ENCODE measurements around the gene PRKD1.

The PRKD1 gene

DNA sequence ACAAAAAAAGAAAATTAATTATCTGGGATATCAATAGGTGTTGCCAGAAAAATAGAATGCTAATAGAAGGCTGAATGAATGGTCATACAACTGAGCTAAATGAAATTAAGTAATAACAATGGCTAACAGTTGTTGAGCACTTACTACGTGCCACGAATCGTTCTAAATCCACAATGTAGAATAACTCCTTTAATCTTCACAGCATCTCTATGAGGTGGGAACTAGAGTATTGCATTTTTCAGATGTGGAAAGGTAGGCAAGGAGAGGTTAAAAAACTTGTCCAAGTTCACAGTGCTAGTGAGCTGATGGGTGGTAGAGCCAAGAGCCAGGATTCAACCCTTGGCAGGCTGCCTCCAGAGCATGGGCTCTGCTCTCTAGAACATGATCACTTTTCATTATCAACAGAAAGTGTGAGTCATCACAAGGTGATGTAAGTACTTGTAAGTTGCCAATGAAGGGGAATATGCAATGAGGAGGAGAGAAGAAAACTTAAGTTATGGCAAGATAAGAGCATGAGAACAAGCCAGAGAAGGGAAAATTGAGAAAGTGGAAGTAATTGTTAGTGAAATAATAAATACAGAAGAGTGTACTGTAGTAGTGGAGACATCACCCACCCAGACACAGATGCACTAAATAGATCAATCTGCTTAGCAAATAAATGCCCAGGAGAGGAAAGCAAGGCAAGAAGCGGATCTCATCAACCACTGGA lies 122.1 kb downstream of the PRKD1 start:
- H3K27me3 ChIP-seq (ENCODE audit: control insufficient read depth, insufficient read depth, low read length) = no peaks in the 10 kb centered on the region
- no peaks in the 10 kb centered on the region for H3K9me3 ChIP-seq (ENCODE audit: control insufficient read depth, insufficient read depth, low read length)
- no peak overlapping the region for H3K9ac ChIP-seq (ENCODE audit: low read depth, low read length)
- H3K4me1 ChIP-seq (ENCODE audit: control insufficient read depth, insufficient read depth, low read length) = peaks cover 14% of the 10 kb centered on the region
- no peak overlapping the region for H3K4me3 ChIP-seq (ENCODE audit: low read depth, low read length)
- no peaks in the 10 kb centered on the region for H3K36me3 ChIP-seq (ENCODE audit: control insufficient read depth, insufficient read depth, low read length)

GRCh38 chr14:29804481-29805266 lies 123.0 kb downstream of the PRKD1 start:
- no peak overlapping the region for H3K9ac ChIP-seq (ENCODE audit: low read depth, low read length)
- no peak overlapping the region for H3K4me3 ChIP-seq (ENCODE audit: low read depth, low read length)
- H3K36me3 ChIP-seq (ENCODE audit: control insufficient read depth, insufficient read depth, low read length) = no peaks in the 10 kb centered on the region
- no peaks in the 10 kb centered on the region for H3K9me3 ChIP-seq (ENCODE audit: control insufficient read depth, insufficient read depth, low read length)
- no peaks in the 10 kb centered on the region for H3K27me3 ChIP-seq (ENCODE audit: control insufficient read depth, insufficient read depth, low read length)
- H3K4me1 ChIP-seq (ENCODE audit: control insufficient read depth, insufficient read depth, low read length) = peaks cover 14% of the 10 kb centered on the region

DNA sequence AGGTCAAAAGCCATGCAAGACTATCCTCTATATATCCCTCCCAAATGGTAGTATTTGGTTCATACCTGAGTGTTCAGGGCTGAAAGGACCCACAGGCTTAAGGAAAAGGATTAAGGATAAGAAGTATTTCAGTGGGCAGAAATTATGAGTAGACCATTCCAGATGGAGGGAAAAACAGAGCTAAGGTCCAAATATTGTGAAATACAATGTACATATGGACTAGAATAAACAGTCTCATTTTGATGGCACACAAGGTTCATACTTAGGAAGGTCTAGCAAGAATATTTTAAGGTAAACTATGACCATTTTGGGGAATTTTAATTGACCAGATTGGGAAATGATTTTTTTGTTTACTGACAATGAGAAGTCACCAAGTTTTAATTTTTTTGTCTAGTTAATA lies 124.6 kb downstream of the PRKD1 start:
- no peak overlapping the region for H3K4me3 ChIP-seq (ENCODE audit: low read depth, low read length)
- H3K4me1 ChIP-seq (ENCODE audit: control insufficient read depth, insufficient read depth, low read length) = peaks cover 22% of the 10 kb centered on the region

DNA sequence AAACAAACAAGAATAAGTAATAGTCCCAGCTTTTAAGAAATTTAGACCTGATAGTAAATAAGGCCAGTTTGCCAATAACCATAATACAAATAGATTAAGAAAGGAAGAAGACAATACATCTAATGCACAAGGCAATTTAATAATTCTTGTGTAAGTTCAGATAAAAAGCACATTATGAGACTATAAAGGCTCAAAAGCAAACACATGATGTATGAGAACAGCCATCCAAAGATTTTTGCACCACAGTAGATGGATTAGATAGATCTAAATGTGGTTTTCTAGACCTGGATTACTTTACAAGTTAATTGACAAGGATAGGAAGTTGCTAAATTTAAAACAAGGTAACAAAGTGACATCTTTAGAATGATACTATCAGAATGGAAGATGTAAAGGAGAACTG lies 125.4 kb downstream of the PRKD1 start:
- Histone ChIP-seq H3K4me1 (ENCODE audit: control insufficient read depth, insufficient read depth, low read length) (peaks cover 22% of the 10 kb centered on the region), H3K36me3 (ENCODE audit: control insufficient read depth, insufficient read depth, low read length) (no peaks in the 10 kb centered on the region), H3K9ac (ENCODE audit: low read depth, low read length) (no peak overlapping the region), H3K27me3 (ENCODE audit: control insufficient read depth, insufficient read depth, low read length) (no peaks in the 10 kb centered on the region), H3K9me3 (ENCODE audit: control insufficient read depth, insufficient read depth, low read length) (no peaks in the 10 kb centered on the region), H3K4me3 (ENCODE audit: low read depth, low read length) (no peak overlapping the region)

More for the DNA sequence above, 124.6 kb downstream of the PRKD1 start:
- no peaks in the 10 kb centered on the region for H3K36me3 ChIP-seq (ENCODE audit: control insufficient read depth, insufficient read depth, low read length)
- no peak overlapping the region for H3K9ac ChIP-seq (ENCODE audit: low read depth, low read length)
- no peaks in the 10 kb centered on the region for H3K9me3 ChIP-seq (ENCODE audit: control insufficient read depth, insufficient read depth, low read length)
- no peaks in the 10 kb centered on the region for H3K27me3 ChIP-seq (ENCODE audit: control insufficient read depth, insufficient read depth, low read length)

DNA sequence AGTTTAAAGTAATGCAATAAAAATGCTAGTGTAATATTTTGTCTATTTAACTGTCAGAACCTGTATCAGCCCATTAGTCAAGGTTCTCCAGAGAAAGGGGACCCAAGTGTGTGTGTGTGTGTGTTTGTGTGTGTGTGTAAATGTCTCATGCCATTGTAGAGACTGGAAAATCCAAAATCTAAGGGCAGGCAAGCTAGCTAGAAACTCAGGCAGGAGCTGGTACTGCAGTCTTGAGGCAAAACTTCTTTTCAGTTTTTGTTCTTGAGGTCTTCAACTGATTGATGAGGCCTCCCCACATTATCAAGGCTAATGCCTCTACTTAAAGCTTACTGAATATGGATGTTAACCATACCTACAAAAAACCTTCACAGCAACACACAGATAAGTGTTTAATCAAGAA lies 126.7 kb downstream of the PRKD1 start:
- H3K36me3 ChIP-seq (ENCODE audit: control insufficient read depth, insufficient read depth, low read length) = no peaks in the 10 kb centered on the region
- no peak overlapping the region for H3K9ac ChIP-seq (ENCODE audit: low read depth, low read length)
- H3K27me3 ChIP-seq (ENCODE audit: control insufficient read depth, insufficient read depth, low read length) = no peaks in the 10 kb centered on the region
- H3K4me1 ChIP-seq (ENCODE audit: control insufficient read depth, insufficient read depth, low read length) = peaks cover 16% of the 10 kb centered on the region
- no peak overlapping the region for H3K4me3 ChIP-seq (ENCODE audit: low read depth, low read length)
- H3K9me3 ChIP-seq (ENCODE audit: control insufficient read depth, insufficient read depth, low read length) = no peaks in the 10 kb centered on the region

- H3K4me3 ChIP-seq (ENCODE audit: low read depth, low read length) = no peak overlapping the region
- H3K36me3 ChIP-seq (ENCODE audit: control insufficient read depth, insufficient read depth, low read length) = no peaks in the 10 kb centered on the region
- no peak overlapping the region for H3K9ac ChIP-seq (ENCODE audit: low read depth, low read length)
- peaks cover 8% of the 10 kb centered on the region for H3K4me1 ChIP-seq (ENCODE audit: control insufficient read depth, insufficient read depth, low read length)
- H3K27me3 ChIP-seq (ENCODE audit: control insufficient read depth, insufficient read depth, low read length) = no peaks in the 10 kb centered on the region
- no peaks in the 10 kb centered on the region for H3K9me3 ChIP-seq (ENCODE audit: control insufficient read depth, insufficient read depth, low read length)
These were observed 128.1 kb downstream of the PRKD1 start for GRCh38 chr14:29799464-29800095.

DNA sequence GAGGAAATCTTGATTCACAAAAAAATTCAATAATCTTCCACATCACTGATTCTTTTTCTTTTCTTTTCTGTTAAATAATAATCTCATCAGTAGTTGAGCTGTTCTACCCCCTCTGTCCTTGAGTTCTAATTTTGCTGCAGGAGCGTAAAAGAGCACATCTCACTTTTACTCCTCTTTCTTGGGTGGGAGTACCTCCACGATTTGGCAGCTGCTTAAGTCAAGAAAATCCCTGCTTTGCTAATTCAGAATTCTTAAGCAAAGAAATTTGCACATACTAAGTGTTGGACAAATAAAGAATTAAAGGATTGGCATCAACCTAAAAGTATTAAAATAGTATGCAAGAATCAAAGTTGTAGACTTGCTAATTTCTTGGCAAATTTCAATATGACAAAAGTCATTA lies 128.8 kb downstream of the PRKD1 start:
- H3K4me1 ChIP-seq (ENCODE audit: control insufficient read depth, insufficient read depth, low read length) = peaks cover 8% of the 10 kb centered on the region
- H3K27me3 ChIP-seq (ENCODE audit: control insufficient read depth, insufficient read depth, low read length) = no peaks in the 10 kb centered on the region
- no peak overlapping the region for H3K4me3 ChIP-seq (ENCODE audit: low read depth, low read length)
- H3K36me3 ChIP-seq (ENCODE audit: control insufficient read depth, insufficient read depth, low read length) = no peaks in the 10 kb centered on the region
- H3K9me3 ChIP-seq (ENCODE audit: control insufficient read depth, insufficient read depth, low read length) = no peaks in the 10 kb centered on the region
- H3K9ac ChIP-seq (ENCODE audit: low read depth, low read length) = no peak overlapping the region

GRCh38 chr14:29798108-29798663 lies 129.5 kb downstream of the PRKD1 start:
- Histone ChIP-seq H3K36me3 (ENCODE audit: control insufficient read depth, insufficient read depth, low read length) (no peaks in the 10 kb centered on the region), H3K4me1 (ENCODE audit: control insufficient read depth, insufficient read depth, low read length) (peaks cover 8% of the 10 kb centered on the region), H3K9ac (ENCODE audit: low read depth, low read length) (no peak overlapping the region), H3K4me3 (ENCODE audit: low read depth, low read length) (no peak overlapping the region), H3K27me3 (ENCODE audit: control insufficient read depth, insufficient read depth, low read length) (no peaks in the 10 kb centered on the region), H3K9me3 (ENCODE audit: control insufficient read depth, insufficient read depth, low read length) (no peaks in the 10 kb centered on the region)

DNA sequence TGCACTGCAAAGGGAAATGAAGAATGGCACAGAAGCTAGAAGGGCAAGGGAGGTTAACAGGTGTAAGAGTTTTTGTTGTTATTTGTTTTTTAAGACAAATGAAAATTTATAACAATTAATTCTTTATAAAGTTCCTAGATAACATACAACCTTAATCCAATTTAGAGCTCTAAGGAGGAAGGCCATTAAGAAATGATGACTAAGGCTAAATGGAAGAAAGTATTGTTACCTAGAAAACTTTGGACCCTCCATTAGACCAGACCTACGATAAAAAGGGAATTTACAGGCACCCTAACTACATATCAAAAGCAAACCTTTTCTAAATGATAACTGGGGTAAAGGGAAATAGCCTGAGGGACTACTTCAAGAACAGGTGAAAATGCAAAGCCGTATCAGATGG lies 130.8 kb downstream of the PRKD1 start:
- no peaks in the 10 kb centered on the region for H3K36me3 ChIP-seq (ENCODE audit: control insufficient read depth, insufficient read depth, low read length)
- no peak overlapping the region for H3K9ac ChIP-seq (ENCODE audit: low read depth, low read length)
- H3K27me3 ChIP-seq (ENCODE audit: control insufficient read depth, insufficient read depth, low read length) = no peaks in the 10 kb centered on the region
- H3K4me3 ChIP-seq (ENCODE audit: low read depth, low read length) = no peak overlapping the region
- peaks cover 8% of the 10 kb centered on the region for H3K4me1 ChIP-seq (ENCODE audit: control insufficient read depth, insufficient read depth, low read length)
- H3K9me3 ChIP-seq (ENCODE audit: control insufficient read depth, insufficient read depth, low read length) = no peaks in the 10 kb centered on the region

DNA sequence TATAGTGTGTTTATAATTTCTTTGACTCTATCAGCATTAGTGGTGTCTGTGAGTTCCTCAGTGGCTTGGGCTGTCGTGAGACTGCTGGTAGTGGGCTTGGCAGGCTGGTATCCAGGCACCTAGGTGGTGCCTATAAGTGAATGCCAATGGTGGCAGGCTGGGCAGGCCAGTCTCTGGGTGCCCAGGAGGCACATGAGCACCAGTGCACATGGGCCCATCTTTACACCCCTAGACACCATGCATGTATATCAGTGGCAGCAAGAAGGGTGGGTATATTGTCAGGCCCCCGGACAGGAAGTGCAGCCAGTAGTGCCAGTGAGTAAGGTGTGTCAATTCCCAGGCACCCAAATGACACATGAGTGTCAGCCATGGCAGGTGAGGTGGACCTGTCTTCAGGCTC lies 138.2 kb downstream of the PRKD1 start:
- Histone ChIP-seq H3K9me3 (ENCODE audit: control insufficient read depth, insufficient read depth, low read length) (no peaks in the 10 kb centered on the region), H3K4me1 (ENCODE audit: control insufficient read depth, insufficient read depth, low read length) (no peaks in the 10 kb centered on the region), H3K27me3 (ENCODE audit: control insufficient read depth, insufficient read depth, low read length) (no peaks in the 10 kb centered on the region), H3K4me3 (ENCODE audit: low read depth, low read length) (no peak overlapping the region), H3K36me3 (ENCODE audit: control insufficient read depth, insufficient read depth, low read length) (no peaks in the 10 kb centered on the region), H3K9ac (ENCODE audit: low read depth, low read length) (no peak overlapping the region)

GRCh38 chr14:29788093-29788492 lies 139.6 kb downstream of the PRKD1 start:
- no peaks in the 10 kb centered on the region for H3K4me1 ChIP-seq (ENCODE audit: control insufficient read depth, insufficient read depth, low read length)

More at GRCh38 chr14:29788093-29788492, 139.6 kb downstream of the PRKD1 start:
- H3K4me3 ChIP-seq (ENCODE audit: low read depth, low read length) = no peak overlapping the region
- H3K36me3 ChIP-seq (ENCODE audit: control insufficient read depth, insufficient read depth, low read length) = no peaks in the 10 kb centered on the region
- no peaks in the 10 kb centered on the region for H3K27me3 ChIP-seq (ENCODE audit: control insufficient read depth, insufficient read depth, low read length)
- no peak overlapping the region for H3K9ac ChIP-seq (ENCODE audit: low read depth, low read length)
- H3K9me3 ChIP-seq (ENCODE audit: control insufficient read depth, insufficient read depth, low read length) = no peaks in the 10 kb centered on the region
